Measurements from ENCODE around the gene TRAFD1. TPM values are rescaled to one million over a fixed set of nuclear protein-coding genes. Genes with fewer than 3 reads are reported as not detected.
A peak's percentile ranks its signal among the peaks of the same experiment; 100 is the strongest.

TRAFD1 gene, protein sequence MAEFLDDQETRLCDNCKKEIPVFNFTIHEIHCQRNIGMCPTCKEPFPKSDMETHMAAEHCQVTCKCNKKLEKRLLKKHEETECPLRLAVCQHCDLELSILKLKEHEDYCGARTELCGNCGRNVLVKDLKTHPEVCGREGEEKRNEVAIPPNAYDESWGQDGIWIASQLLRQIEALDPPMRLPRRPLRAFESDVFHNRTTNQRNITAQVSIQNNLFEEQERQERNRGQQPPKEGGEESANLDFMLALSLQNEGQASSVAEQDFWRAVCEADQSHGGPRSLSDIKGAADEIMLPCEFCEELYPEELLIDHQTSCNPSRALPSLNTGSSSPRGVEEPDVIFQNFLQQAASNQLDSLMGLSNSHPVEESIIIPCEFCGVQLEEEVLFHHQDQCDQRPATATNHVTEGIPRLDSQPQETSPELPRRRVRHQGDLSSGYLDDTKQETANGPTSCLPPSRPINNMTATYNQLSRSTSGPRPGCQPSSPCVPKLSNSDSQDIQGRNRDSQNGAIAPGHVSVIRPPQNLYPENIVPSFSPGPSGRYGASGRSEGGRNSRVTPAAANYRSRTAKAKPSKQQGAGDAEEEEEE
- total RNA-seq (2011; cell fraction: chromatin; rRNA removed; ENCODE audit: low replicate concordance) = 60.7 and 77.3 TPM in 2 replicates
- total RNA-seq (2011; cell fraction: nucleolus; rRNA removed) = 30.9 and 38.0 TPM in 2 replicates
- 35.8 and 42.1 TPM in 2 replicates for total RNA-seq (2011; cell fraction: nucleoplasm; rRNA removed)
- total RNA-seq (2014; rRNA removed) = 41.6 and 51.5 TPM in 2 replicates
- 41.3 and 44.6 TPM in 2 replicates for total RNA-seq (2014; rRNA removed; fragmentation: Illumina TruSeq; extraction: Trizol)
- 37.9 and 41.6 TPM in 2 replicates for total RNA-seq (2015; rRNA removed; fragmentation: Illumina TruSeq; extraction: Trizol)
- total RNA-seq (2021) = 46.7 and 49.2 TPM in 2 replicates
- polyA plus RNA-seq (2011; rRNA removed) = 54.5 and 56.1 TPM in 2 replicates
- polyA plus RNA-seq (2011; cell fraction: cytosol; rRNA removed) = 38.9 and 51.8 TPM in 2 replicates
- 43.8 and 56.4 TPM in 2 replicates for polyA plus RNA-seq (2011; cell fraction: nucleus; rRNA removed)
- 45.5 and 53.6 TPM in 2 replicates for polyA plus RNA-seq (2012)
- 50.7 and 65.6 TPM in 2 replicates for polyA plus RNA-seq (2014; fragmentation: Illumina TruSeq; extraction: Trizol)
- polyA plus RNA-seq (2014; fragmentation: Nextera tagmentation; extraction: Ambion mirVana) = 10 to 100 TPM; 54.5 to 85.5 TPM
- polyA plus RNA-seq (2014; rRNA removed) = 54.5 and 56.6 TPM in 2 replicates
- polyA minus RNA-seq (2011; rRNA and poly(A)+ RNA removed) = 65.6 and 70.5 TPM in 2 replicates
- 17.4 and 20.6 TPM in 2 replicates for polyA minus RNA-seq (2011; cell fraction: cytosol; rRNA and poly(A)+ RNA removed)
- 19.5 and 33.5 TPM in 2 replicates for polyA minus RNA-seq (2011; cell fraction: nucleus; rRNA and poly(A)+ RNA removed)
- percentile 79 among the genes with signal in this experiment for Bru-seq, nascent RNA
- percentile 77 among the genes with signal in this experiment for BruChase-seq, experiment 1, labeled RNA remaining after a 2-hour chase
- BruChase-seq, experiment 2, labeled RNA remaining after a 6-hour chase = percentile 76 among the genes with signal in this experiment
- long read RNA-seq, experiment 1, transcript TRAFD1-201 (12 exons, 3,178 nt) = minor isoform, 25 of 173 reads
- long read RNA-seq, experiment 1, transcript TRAFD1-202 (12 exons, 2,697 nt) = major isoform, 79 of 173 reads
- long read RNA-seq, experiment 1, partial matches to known transcripts = 59 of 173 reads
- long read RNA-seq, experiment 1, other reads (novel, unspliced or antisense) = 9 of 173 reads
- long read RNA-seq, experiment 2, transcript TRAFD1-202 (12 exons, 2,697 nt) = major isoform, 26 of 51 reads
- long read RNA-seq, experiment 2, partial matches to known transcripts = 14 of 51 reads
- long read RNA-seq, experiment 2, other reads (novel, unspliced or antisense) = 8 of 51 reads
- long read RNA-seq, experiment 3, transcript TRAFD1-202 (12 exons, 2,697 nt) = major isoform, 39 of 45 reads
- long read RNA-seq, experiment 3, partial matches to known transcripts = 0 of 45 reads
- long read RNA-seq, experiment 3, other reads (novel, unspliced or antisense) = 1 of 45 reads

DNA sequence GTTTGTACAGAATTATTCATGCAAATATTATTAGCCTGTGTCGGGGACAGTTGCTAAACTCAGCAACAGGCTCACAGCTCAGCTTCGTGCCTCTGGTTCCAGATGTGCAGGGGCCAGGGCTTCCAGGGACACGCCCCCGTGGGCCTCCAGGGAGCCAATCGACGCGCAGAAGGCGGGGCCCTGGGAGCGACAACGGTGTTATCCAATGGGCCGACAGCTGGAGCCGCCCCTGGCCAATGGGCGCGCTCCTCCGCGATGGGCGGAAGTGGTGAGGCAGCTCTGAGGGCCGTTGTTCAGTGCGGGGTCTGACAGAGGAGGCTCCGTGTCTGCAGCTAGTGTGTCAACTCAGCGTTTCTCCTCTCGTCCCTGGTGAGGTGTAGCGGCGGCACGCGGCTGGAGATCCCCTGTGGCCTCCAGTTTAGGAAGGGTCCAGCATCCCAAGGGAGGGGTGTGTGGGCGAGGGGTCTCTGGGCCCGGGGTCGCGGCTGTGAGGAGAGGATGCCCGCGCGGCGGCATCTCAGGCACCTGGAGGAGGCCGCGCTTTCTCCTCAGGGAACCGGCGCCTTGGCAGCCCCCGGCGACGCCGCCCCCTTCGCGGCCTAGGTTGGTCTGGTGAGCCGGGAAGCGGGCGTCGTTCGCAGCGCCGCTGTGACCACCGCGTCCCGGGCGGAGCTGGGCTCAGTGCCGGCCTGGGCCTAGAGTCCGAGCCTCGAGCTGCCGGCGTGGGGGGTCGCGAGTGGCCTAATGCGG, at the start of gene TRAFD1:
Gene TRAFD1, plus strand, starts transcription at position 311 of the 750 bp plus-strand sequence. CDS start 4,963 bp downstream, outside the sequence.
- peaks cover 46% of the 10 kb centered on the region for H3K79me2 ChIP-seq (ENCODE audit: control insufficient read depth, insufficient read depth, low read length)
- in situ Hi-C loops (cut with MboI) (no loop called here), intact Hi-C loops (cut with micrococcal nuclease) (no loop called here)
- 1% methylated on average over 49 of the region's 63 CpGs for WGBS (ENCODE audit: insufficient coverage, low coverage, missing lambda C conversion rate)
- ChIA-PET CTCF (ENCODE audit: low intra/inter-chr PET ratio) (no interaction called here), POLR2A (interaction anchor here (0.6 to 3.2 kb wide), 10 partner anchors 10 to 279 kb away, joined by 3 to 45 read pairs (median 4); partner anchors contain the start of genes ERP29, NAA25 and TMEM116)
- H3K27me3 ChIP-seq (ENCODE audit: control insufficient read depth in 2 of 2, insufficient read depth in 2 of 2, low read length in 2 of 2) = no peaks in the 10 kb centered on the region
- H2AFZ ChIP-seq (ENCODE audit: low read depth, low read length) = peak within 1 kb of the TSS; percentile 88
- peak within 1 kb of the TSS; percentile 84 to 99 for H3K9ac ChIP-seq (ENCODE audit: insufficient read depth in 1 of 2, low read depth in 2 of 2, low read length in 2 of 2)
- DNase-seq (ENCODE audit: extremely low read depth in 1 of 4, low spot score in 3 of 4) (peak; percentile 99 to 100 (median 100)), FAIRE-seq (peak; percentile 99), ATAC-seq (peak; percentile 98)
- H3K9me3 ChIP-seq (replicated peaks; ENCODE audit: control insufficient read depth, insufficient read depth, low read depth, low read length) = no peaks in the 10 kb centered on the region
- no peaks in the 10 kb centered on the region for H4K20me1 ChIP-seq (replicated peaks; ENCODE audit: control insufficient read depth, insufficient read depth, low read length)
- no peaks in the 10 kb centered on the region for H3K36me3 ChIP-seq (ENCODE audit: control insufficient read depth, insufficient read depth, low read length)
- TSS peak; percentile 74 for BruUV-seq (replicated peaks)
- H3K4me3 ChIP-seq = peak within 1 kb of the TSS; percentile 88
- H3K27ac ChIP-seq (ENCODE audit: extremely low read depth, low read depth, low read length) = peak within 1 kb of the TSS; percentile 88
- peaks cover 38 to 44% of the 10 kb centered on the region in 2 experiments for H3K4me1 ChIP-seq (replicated peaks in 1 of 2; ENCODE audit: control insufficient read depth in 2 of 2, insufficient read depth in 2 of 2, low read length in 2 of 2)
- H3K4me2 ChIP-seq (ENCODE audit: insufficient read depth, low read length) = peak within 1 kb of the TSS; percentile 96
- no peaks in the 10 kb centered on the region for H3K9me1 ChIP-seq (ENCODE audit: control insufficient read depth, insufficient read depth, low read length)
- TF ChIP-seq ZBTB17 (CRISPR knock-in tag; IDR thresholded peaks at IDR 0.05) = no peak; the same call in 1 of the 2 replicates
- TF ChIP-seq ELF1 (tag; IDR thresholded peaks at IDR 0.05) = peak; percentile 91
- TF ChIP-seq GABPA (tag; conservative IDR thresholded peaks at IDR 0.05; ENCODE audit: low read depth) = peak; percentile 92
- TF ChIP-seq SIN3A (IDR thresholded peaks at IDR 0.05; ENCODE audit: borderline replicate concordance in 2 of 2, control insufficient read depth in 1 of 2, low read depth in 2 of 2, low read length in 2 of 2) = peak; percentile 58 to 76; a peak in 2 of 4 replicates
- no peak for TF ChIP-seq FOXP1 (CRISPR knock-in tag; IDR thresholded peaks at IDR 0.05)
- TF ChIP-seq, protein P1, sequence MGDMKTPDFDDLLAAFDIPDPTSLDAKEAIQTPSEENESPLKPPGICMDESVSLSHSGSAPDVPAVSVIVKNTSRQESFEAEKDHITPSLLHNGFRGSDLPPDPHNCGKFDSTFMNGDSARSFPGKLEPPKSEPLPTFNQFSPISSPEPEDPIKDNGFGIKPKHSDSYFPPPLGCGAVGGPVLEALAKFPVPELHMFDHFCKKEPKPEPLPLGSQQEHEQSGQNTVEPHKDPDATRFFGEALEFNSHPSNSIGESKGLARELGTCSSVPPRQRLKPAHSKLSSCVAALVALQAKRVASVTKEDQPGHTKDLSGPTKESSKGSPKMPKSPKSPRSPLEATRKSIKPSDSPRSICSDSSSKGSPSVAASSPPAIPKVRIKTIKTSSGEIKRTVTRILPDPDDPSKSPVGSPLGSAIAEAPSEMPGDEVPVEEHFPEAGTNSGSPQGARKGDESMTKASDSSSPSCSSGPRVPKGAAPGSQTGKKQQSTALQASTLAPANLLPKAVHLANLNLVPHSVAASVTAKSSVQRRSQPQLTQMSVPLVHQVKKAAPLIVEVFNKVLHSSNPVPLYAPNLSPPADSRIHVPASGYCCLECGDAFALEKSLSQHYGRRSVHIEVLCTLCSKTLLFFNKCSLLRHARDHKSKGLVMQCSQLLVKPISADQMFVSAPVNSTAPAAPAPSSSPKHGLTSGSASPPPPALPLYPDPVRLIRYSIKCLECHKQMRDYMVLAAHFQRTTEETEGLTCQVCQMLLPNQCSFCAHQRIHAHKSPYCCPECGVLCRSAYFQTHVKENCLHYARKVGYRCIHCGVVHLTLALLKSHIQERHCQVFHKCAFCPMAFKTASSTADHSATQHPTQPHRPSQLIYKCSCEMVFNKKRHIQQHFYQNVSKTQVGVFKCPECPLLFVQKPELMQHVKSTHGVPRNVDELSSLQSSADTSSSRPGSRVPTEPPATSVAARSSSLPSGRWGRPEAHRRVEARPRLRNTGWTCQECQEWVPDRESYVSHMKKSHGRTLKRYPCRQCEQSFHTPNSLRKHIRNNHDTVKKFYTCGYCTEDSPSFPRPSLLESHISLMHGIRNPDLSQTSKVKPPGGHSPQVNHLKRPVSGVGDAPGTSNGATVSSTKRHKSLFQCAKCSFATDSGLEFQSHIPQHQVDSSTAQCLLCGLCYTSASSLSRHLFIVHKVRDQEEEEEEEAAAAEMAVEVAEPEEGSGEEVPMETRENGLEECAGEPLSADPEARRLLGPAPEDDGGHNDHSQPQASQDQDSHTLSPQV (IDR thresholded peaks at IDR 0.05) = peak; percentile 10; the same call in 1 of the 2 replicates
- TF ChIP-seq ZFX (CRISPR knock-in tag; IDR thresholded peaks at IDR 0.05) = peak; percentile 98
- TF ChIP-seq ZNF780A (CRISPR knock-in tag; IDR thresholded peaks at IDR 0.05) = no peak
- TF ChIP-seq ELF2 (CRISPR knock-in tag; IDR thresholded peaks at IDR 0.05) = 0 out of 2 replicates have a peak, but pooled peaks have one; percentile 8
